HEK293T (cell line): ENCODE results near the gene BIRC6.

Experiments used
- CTCF ChIA-PET: fragments of 350-600 bp; formaldehyde crosslinking; extraction: SDS; loops from one replicate; lab custom pipeline; 2021; ENCODE audit warnings: antibody characterized with exemption, inconsistent platforms; lab: Yijun Ruan, JAX
- POLR2A ChIA-PET: fragments of 350-600 bp; formaldehyde crosslinking; extraction: SDS; loops from one replicate; lab custom pipeline; 2020; ENCODE audit warnings: antibody characterized with exemption, inconsistent platforms; lab: Yijun Ruan, JAX
- DNase-seq: peaks from one replicate; pipeline ENCODE4 v3.0.0; 2012; ENCODE audit warnings: mixed read lengths; ENCODE audit errors: extremely low spot score
- ARNT ChIP-seq: fragments of 450-650 bp; IDR thresholded peaks from 2 replicates; pipeline ENCODE4 v1.6.1; 2017; ENCODE audit warnings: mild to moderate bottlenecking
- BHLHE40 ChIP-seq: fragments of 450-650 bp; IDR thresholded peaks from 2 replicates; pipeline ENCODE4 v1.6.1; 2016; ENCODE audit warnings: mild to moderate bottlenecking, moderate library complexity, borderline replicate concordance
- CTBP1 ChIP-seq: fragments of 450-650 bp; IDR thresholded peaks from 2 replicates; pipeline ENCODE4 v1.6.1; 2016; ENCODE audit warnings: borderline replicate concordance
- ELF4 ChIP-seq: fragments of 450-650 bp; IDR thresholded peaks from 2 replicates; pipeline ENCODE4 v1.6.1; 2017; ENCODE audit warnings: antibody characterized with exemption
- FOXA1 ChIP-seq: fragments of 450-650 bp; IDR thresholded peaks from 2 replicates; pipeline ENCODE4 v1.6.1; 2016; ENCODE audit warnings: mild to moderate bottlenecking
- FOXK2 ChIP-seq: fragments of 450-650 bp; IDR thresholded peaks from 2 replicates; pipeline ENCODE4 v1.6.1; 2016; ENCODE audit warnings: mild to moderate bottlenecking
- FOXM1 ChIP-seq: fragments of 450-650 bp; IDR thresholded peaks from 2 replicates; pipeline ENCODE4 v1.6.1; 2017; ENCODE audit warnings: mild to moderate bottlenecking, borderline replicate concordance
- HDGF ChIP-seq: fragments of 450-650 bp; IDR thresholded peaks from 2 replicates; pipeline ENCODE4 v1.6.1; 2017; ENCODE audit warnings: antibody characterized with exemption, borderline replicate concordance
- L3MBTL2 ChIP-seq: fragments of 450-650 bp; conservative IDR thresholded peaks from 2 replicates; pipeline ENCODE4 v1.6.1; 2016; ENCODE audit warnings: mild to moderate bottlenecking
- LEF1 ChIP-seq: fragments of 450-650 bp; IDR thresholded peaks from 2 replicates; pipeline ENCODE4 v1.6.1; 2017; ENCODE audit warnings: mild to moderate bottlenecking, borderline replicate concordance
- NFRKB ChIP-seq: fragments of 450-650 bp; IDR thresholded peaks from 2 replicates; pipeline ENCODE4 v1.6.1; 2016; ENCODE audit warnings: mild to moderate bottlenecking, moderate library complexity
- SP1 ChIP-seq: fragments of 450-650 bp; IDR thresholded peaks from 2 replicates; pipeline ENCODE4 v1.6.1; 2017
- SUZ12 ChIP-seq: fragments of 450-650 bp; IDR thresholded peaks from 2 replicates; pipeline ENCODE4 v1.6.1; 2016; ENCODE audit warnings: mild to moderate bottlenecking
- TARDBP ChIP-seq: fragments of 450-650 bp; IDR thresholded peaks from 2 replicates; pipeline ENCODE4 v1.6.1; 2016
- ZNF384 ChIP-seq: fragments of 450-650 bp; IDR thresholded peaks from 2 replicates; pipeline ENCODE4 v1.6.1; 2016
- TF ChIP-seq, protein P1 (sequence below): fragments of 450-650 bp; IDR thresholded peaks from 2 replicates; pipeline ENCODE4 v1.6.1; 2016

The BIRC6 gene

DNA sequence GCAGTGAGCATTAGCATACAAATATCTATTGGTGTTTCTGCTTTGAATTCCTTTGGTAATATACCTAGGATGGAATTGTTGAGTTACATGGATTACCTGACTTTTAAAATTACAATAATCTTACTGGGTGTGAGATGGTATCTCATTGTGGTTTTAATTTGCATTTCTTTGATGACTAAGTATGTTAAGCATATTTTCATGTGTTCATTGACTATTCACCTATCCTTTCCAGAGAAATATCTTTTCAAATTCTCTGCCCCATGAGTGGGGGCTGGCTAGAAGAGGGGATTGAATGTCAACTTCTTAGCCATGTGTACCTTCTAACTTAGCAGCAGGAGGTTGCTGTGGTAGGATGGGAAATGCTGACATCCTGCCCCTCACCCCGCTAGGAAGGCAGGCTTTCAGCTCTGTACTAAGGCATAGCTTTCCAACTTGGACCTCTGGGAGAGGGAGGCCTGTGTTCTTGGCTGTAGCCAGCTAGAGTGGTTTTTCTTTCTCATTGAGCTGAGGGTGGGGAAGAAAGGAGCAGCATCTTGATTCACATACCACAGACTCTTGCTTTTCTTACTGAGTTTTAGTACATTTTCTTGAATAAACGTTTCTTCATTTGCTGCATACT lies 207.7 kb downstream of the BIRC6 start:
- TF ChIP-seq TARDBP (no peak), BHLHE40 (no peak), SP1 (no peak), FOXK2 (no peak), ZNF384 (no peak), NFRKB (no peak), ELF4 (no peak), ARNT (no peak), LEF1 (no peak), FOXM1 (no peak), SUZ12 (no peak)
- TF ChIP-seq, protein P1, sequence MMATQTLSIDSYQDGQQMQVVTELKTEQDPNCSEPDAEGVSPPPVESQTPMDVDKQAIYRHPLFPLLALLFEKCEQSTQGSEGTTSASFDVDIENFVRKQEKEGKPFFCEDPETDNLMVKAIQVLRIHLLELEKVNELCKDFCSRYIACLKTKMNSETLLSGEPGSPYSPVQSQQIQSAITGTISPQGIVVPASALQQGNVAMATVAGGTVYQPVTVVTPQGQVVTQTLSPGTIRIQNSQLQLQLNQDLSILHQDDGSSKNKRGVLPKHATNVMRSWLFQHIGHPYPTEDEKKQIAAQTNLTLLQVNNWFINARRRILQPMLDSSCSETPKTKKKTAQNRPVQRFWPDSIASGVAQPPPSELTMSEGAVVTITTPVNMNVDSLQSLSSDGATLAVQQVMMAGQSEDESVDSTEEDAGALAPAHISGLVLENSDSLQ, result no peak

DNA sequence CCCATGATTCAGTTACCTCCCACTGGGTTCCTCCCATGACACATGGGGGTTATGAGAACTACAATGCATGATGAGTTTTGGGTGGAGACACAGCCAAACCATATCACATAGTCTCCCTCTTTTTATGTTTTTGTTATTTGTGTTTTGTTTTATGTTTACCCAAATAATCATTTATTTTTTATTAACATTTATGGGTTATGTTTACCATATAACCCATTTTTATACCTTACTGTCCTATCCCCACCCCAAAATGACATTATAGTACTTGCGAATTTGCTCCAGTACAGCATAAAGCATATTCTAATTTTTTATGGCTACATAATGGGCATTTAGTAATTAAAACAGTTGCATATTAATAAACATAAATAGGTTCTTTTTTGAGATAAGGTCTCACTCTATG lies 209.1 kb downstream of the BIRC6 start:
- no peak for TF ChIP-seq L3MBTL2
- no peak for TF ChIP-seq CTBP1
- no peak for TF ChIP-seq FOXA1
- POLR2A ChIA-PET, result no interaction called here
- CTCF ChIA-PET, result no interaction called here
- DNase-seq, result no peak

More for the DNA sequence above, 207.7 kb downstream of the BIRC6 start:
- ChIA-PET CTCF (no interaction called here), POLR2A (no interaction called here)
- DNase-seq, result no peak

DNA sequence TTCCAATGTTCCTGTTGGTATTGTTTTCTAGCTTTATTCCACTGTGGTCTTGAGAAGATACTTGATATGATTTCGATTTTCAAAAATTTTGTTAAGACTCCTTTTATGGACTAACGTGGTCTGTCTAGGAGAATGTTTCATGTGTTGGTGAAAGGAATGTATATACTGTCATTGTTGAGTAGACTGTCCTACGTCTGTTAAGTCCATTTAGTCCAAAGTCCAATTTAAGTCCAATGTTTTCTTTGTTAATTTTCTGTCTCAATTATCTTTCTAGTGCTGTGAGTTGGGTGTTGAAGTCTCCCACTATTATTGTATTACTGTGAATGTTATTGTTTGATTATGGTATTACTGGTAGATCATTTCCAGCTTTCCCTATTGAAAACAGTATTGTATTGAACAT lies 215.2 kb downstream of the BIRC6 start:
- TF ChIP-seq FOXM1, result no peak
- TF ChIP-seq CTBP1, result no peak
- TF ChIP-seq L3MBTL2, result no peak
- no peak for TF ChIP-seq BHLHE40
- no peak for TF ChIP-seq SUZ12
- no peak for TF ChIP-seq LEF1
- TF ChIP-seq NFRKB, result no peak
- TF ChIP-seq FOXK2, result no peak
- no peak for TF ChIP-seq ARNT
- TF ChIP-seq FOXA1, result no peak
- TF ChIP-seq, protein P1, result no peak
- no peak for TF ChIP-seq ELF4
- TF ChIP-seq TARDBP, result no peak
- no peak for TF ChIP-seq HDGF
- no peak for TF ChIP-seq SP1
- TF ChIP-seq ZNF384, result no peak
- CTCF ChIA-PET, result no interaction called here
- POLR2A ChIA-PET, result no interaction called here
- no peak for DNase-seq

DNA sequence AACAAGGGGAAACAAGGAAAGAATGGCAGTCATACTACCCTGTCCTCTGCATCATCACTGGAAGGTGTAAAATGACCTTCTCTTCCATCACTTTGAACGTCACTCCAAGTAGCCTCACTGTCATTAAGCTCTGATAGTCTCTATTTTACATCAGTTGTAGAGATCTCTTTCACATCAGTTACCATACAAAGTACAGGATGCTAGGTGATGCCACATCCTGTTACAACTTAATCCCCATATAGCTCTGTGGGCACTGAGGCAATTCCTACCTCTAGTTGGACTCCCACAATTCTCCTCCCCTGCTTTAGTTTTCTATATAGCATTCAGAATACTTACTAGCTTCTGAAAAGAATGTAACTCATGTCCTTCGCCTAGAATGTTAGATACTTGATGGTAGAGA lies 215.9 kb downstream of the BIRC6 start:
- CTCF ChIA-PET, result no interaction called here
- no peak for DNase-seq
- TF ChIP-seq ELF4, result no peak
- no peak for TF ChIP-seq ARNT
- TF ChIP-seq L3MBTL2, result no peak
- no peak for TF ChIP-seq HDGF
- TF ChIP-seq NFRKB, result no peak
- no peak for TF ChIP-seq TARDBP
- no peak for TF ChIP-seq FOXM1
- no peak for TF ChIP-seq ZNF384
- no peak for TF ChIP-seq SP1
- TF ChIP-seq, protein P1, result no peak
- TF ChIP-seq CTBP1, result no peak
- TF ChIP-seq BHLHE40, result no peak
- no peak for TF ChIP-seq FOXK2
- TF ChIP-seq SUZ12, result no peak
- no peak for TF ChIP-seq FOXA1
- TF ChIP-seq LEF1, result no peak
- POLR2A ChIA-PET, result no interaction called here

DNA sequence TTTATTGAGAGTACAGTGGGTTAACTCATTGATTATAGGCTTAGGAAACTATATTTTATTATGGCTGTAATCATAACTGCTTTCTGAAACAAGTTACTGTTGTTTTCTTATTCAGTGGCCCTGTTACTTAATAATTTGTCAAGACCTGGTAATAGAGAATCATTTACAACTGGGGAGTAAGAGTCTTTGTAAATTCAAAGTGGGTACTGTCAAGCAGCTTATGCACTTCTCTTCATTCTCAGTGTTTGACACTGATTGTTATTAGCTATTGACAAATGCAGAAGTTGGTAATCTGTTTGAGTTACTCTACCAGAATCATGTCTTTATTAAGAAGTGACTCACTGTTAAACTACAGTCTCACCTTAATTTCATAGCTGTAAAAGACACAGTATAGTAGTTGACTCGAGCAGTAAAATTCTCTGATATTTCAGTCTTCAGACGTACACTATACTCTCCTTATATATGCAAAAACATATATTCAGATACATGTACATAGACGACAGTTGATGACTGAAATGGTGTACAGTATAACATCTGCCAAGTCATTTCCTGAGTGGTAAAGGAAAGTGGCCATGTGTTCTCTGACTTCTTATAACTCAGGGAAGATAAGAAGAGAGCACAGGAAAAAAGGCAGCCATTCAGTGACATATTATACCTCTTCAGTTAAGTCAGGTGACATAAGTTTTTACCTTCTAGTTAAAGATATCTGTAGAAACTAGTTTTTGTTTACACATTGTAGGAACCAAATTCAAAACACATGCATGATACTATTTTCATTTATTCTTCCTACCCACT lies 235.0 kb downstream of the BIRC6 start:
- POLR2A ChIA-PET, result no interaction called here
- TF ChIP-seq L3MBTL2 (no peak), FOXA1 (no peak), SP1 (no peak), FOXK2 (no peak), BHLHE40 (no peak), ELF4 (no peak), FOXM1 (no peak), ARNT (no peak), ZNF384 (no peak), SUZ12 (no peak), LEF1 (no peak), CTBP1 (no peak), TARDBP (no peak), NFRKB (no peak), HDGF (no peak)
- TF ChIP-seq, protein P1, result no peak
- CTCF ChIA-PET, result no interaction called here

More for the DNA sequence above, 235.0 kb downstream of the BIRC6 start:
- DNase-seq, result no peak
